Nephron (organoid): Measurements from ENCODE around the gene ZG16B.

Experiments used
- H3K27ac Mint-ChIP-seq, 3 experiments: 2 replicates each; pipeline ENCODE4 v1.8.0; 2020; ENCODE audit warnings: mixed read lengths in 3 of 3, mild to moderate bottlenecking in 2 of 3, moderate library complexity in 1 of 3
- H3K27me3 Mint-ChIP-seq: 2 replicates; pipeline ENCODE4 v1.8.0; 2021; ENCODE audit warnings: low read depth, mild to moderate bottlenecking, moderate library complexity, mixed read lengths
- H3K36me3 Mint-ChIP-seq: 2 replicates; pipeline ENCODE4 v1.8.0; 2020; ENCODE audit warnings: low read depth, mixed read lengths
- H3K4me1 Mint-ChIP-seq: 2 replicates; pipeline ENCODE4 v1.8.0; 2020; ENCODE audit warnings: mixed read lengths
- H3K4me3 Mint-ChIP-seq, 3 experiments: 2 replicates each; pipeline ENCODE4 v1.8.0; 2020; ENCODE audit warnings: mild to moderate bottlenecking in 3 of 3, mixed read lengths in 3 of 3, moderate library complexity in 2 of 3
- H3K9me3 Mint-ChIP-seq: 2 replicates; pipeline ENCODE4 v1.8.0; 2020; ENCODE audit warnings: mixed read lengths
- CTCF ChIP-seq, 3 experiments: fragments of 200-600 bp; sonication (generic); IDR thresholded peaks; one replicate each; pipeline ENCODE4 v1.5.0; 2021; ENCODE audit warnings: antibody characterized with exemption in 3 of 3; ENCODE audit not compliant: unreplicated experiment in 3 of 3

Gene ZG16B

GRCh38 chr16:2857451-2858244, 27.5 kb downstream of the ZG16B start, which contains the start of gene PRSS22:
TSS of gene PRSS22 (minus strand) at chr16:2858170. CDS start at chr16:2858104, 66 bp downstream.
- H3K27me3 Mint-ChIP-seq, result peaks cover 66% of the 10 kb centered on the region
- H3K9me3 Mint-ChIP-seq, result peaks cover 14% of the 10 kb centered on the region
- H3K4me3 Mint-ChIP-seq, result peak within 1 kb of the TSS in 2 of 3 experiments; percentile 50 to 60
- no peak within 1 kb of the TSS for H3K27ac Mint-ChIP-seq
- H3K4me1 Mint-ChIP-seq, result no peaks in the 10 kb centered on the region
- H3K36me3 Mint-ChIP-seq, result no peaks in the 10 kb centered on the region
- no peak for TF ChIP-seq CTCF (IDR thresholded peaks at IDR 0.05; ENCODE audit: unreplicated experiment in 3 of 3)

- Mint-ChIP-seq H3K27me3 (peaks cover 66% of the 10 kb centered on the region), H3K36me3 (no peaks in the 10 kb centered on the region), H3K4me3 (peak overlapping the region in 1 of 3 experiments; percentile 29), H3K4me1 (no peaks in the 10 kb centered on the region), H3K9me3 (peaks cover 14% of the 10 kb centered on the region), H3K27ac (no peak overlapping the region)
- TF ChIP-seq CTCF (IDR thresholded peaks at IDR 0.05; ENCODE audit: unreplicated experiment in 3 of 3), result no peak
Observed at GRCh38 chr16:2858245-2859025, 28.3 kb downstream of the ZG16B start.

GRCh38 chr16:2859686-2860265, 29.7 kb downstream of the ZG16B start:
- H3K27ac Mint-ChIP-seq, result no peak overlapping the region
- no peaks in the 10 kb centered on the region for H3K4me1 Mint-ChIP-seq
- H3K27me3 Mint-ChIP-seq, result peaks cover 60% of the 10 kb centered on the region
- H3K36me3 Mint-ChIP-seq, result no peaks in the 10 kb centered on the region
- no peak overlapping the region for H3K4me3 Mint-ChIP-seq
- peaks cover 5% of the 10 kb centered on the region for H3K9me3 Mint-ChIP-seq
- no peak for TF ChIP-seq CTCF (IDR thresholded peaks at IDR 0.05; ENCODE audit: unreplicated experiment in 3 of 3)

- peaks cover 63% of the 10 kb centered on the region for H3K27me3 Mint-ChIP-seq
- TF ChIP-seq CTCF (IDR thresholded peaks at IDR 0.05; ENCODE audit: unreplicated experiment in 3 of 3), result no peak
Observed at GRCh38 chr16:2860826-2861567, 30.9 kb downstream of the ZG16B start.

GRCh38 chr16:2865651-2866050, 35.5 kb downstream of the ZG16B start:
- Mint-ChIP-seq H3K4me3 (no peak overlapping the region), H3K27ac (no peak overlapping the region), H3K27me3 (peaks cover 47% of the 10 kb centered on the region), H3K36me3 (no peaks in the 10 kb centered on the region), H3K4me1 (no peaks in the 10 kb centered on the region), H3K9me3 (peaks cover 4% of the 10 kb centered on the region)
- no peak for TF ChIP-seq CTCF (IDR thresholded peaks at IDR 0.05; ENCODE audit: unreplicated experiment in 3 of 3)

More at GRCh38 chr16:2860826-2861567, 30.9 kb downstream of the ZG16B start:
- H3K9me3 Mint-ChIP-seq, result peaks cover 4% of the 10 kb centered on the region
- no peak overlapping the region for H3K4me3 Mint-ChIP-seq
- no peaks in the 10 kb centered on the region for H3K36me3 Mint-ChIP-seq
- H3K4me1 Mint-ChIP-seq, result no peaks in the 10 kb centered on the region
- H3K27ac Mint-ChIP-seq, result no peak overlapping the region
